ENCODE data around the gene KRTAP5-11.

The KRTAP5-11 gene

GRCh38 chr11:71582309-71582895 lies at the start of gene KRTAP5-11:
Gene KRTAP5-11, minus strand, starts transcription at chr11:71582875. Its CDS starts 38 bp downstream, at chr11:71582837.
- TF ChIP-seq GATA3 (IDR thresholded peaks at IDR 0.05; ENCODE audit: low read depth, low read length) (no peak), GATA2 (IDR thresholded peaks at IDR 0.05; ENCODE audit: low read depth, low read length) (no peak)

GRCh38 chr11:71581826-71582225 lies 849 bp downstream of the KRTAP5-11 start:
- TF ChIP-seq GATA2 (IDR thresholded peaks at IDR 0.05; ENCODE audit: low read depth, low read length) (no peak), GATA3 (IDR thresholded peaks at IDR 0.05; ENCODE audit: low read depth, low read length) (no peak)

GRCh38 chr11:71580057-71581003 lies 2.3 kb downstream of the KRTAP5-11 start:
- TF ChIP-seq GATA3 (IDR thresholded peaks at IDR 0.05; ENCODE audit: low read depth, low read length) (no peak), GATA2 (IDR thresholded peaks at IDR 0.05; ENCODE audit: low read depth, low read length) (no peak)

DNA sequence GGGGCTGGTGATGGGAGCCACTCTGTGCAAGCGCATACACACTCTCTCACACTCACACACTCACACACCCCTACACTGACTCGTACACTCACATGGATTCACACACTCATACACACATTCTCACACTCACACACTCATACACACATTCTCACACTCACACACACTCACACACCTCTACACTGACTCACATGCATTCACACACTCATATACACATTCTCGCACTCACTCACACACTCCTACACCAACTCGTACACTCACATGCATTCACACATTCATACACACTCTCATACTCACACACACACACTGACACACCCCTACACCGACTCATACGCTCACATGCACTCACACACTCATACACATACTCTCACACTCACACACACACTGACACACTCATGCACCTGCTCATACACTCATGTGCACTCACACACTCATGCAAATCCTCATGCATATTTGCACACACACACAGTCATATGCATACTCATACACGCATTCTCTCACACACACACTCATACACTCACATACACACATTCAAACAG lies 5.1 kb downstream of the KRTAP5-11 start:
- TF ChIP-seq GATA2 (IDR thresholded peaks at IDR 0.05; ENCODE audit: low read depth, low read length) (no peak), GATA3 (IDR thresholded peaks at IDR 0.05; ENCODE audit: low read depth, low read length) (no peak)

- TF ChIP-seq GATA2 (IDR thresholded peaks at IDR 0.05; ENCODE audit: low read depth, low read length) = no peak
- TF ChIP-seq GATA3 (IDR thresholded peaks at IDR 0.05; ENCODE audit: low read depth, low read length) = no peak
Measured at GRCh38 chr11:71575723-71576424, 6.8 kb downstream of the KRTAP5-11 start.

DNA sequence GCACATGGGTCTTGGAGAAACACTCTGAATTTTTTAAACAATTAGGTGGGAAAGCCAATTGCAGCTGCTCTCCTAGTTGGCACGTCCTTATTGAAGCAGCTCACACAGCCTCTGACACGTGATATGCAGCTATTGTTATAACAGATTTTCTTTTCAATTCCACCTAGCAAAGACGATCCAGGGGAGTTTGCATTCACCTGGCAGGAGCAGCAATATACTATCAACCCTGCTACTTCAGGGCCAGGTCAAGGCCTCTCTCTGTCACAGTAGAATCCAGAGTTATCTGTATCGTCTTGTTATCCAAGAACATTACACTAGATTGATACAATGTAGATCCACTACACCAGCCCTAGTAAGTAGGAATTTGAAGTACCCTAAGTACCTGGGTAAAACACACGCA lies 8.3 kb downstream of the KRTAP5-11 start:
- no peak for TF ChIP-seq GATA3 (IDR thresholded peaks at IDR 0.05; ENCODE audit: low read depth, low read length)
- no peak for TF ChIP-seq GATA2 (IDR thresholded peaks at IDR 0.05; ENCODE audit: low read depth, low read length)

GRCh38 chr11:71572811-71573210 lies 9.9 kb downstream of the KRTAP5-11 start:
- no peak for TF ChIP-seq GATA3 (IDR thresholded peaks at IDR 0.05; ENCODE audit: low read depth, low read length)
- TF ChIP-seq GATA2 (IDR thresholded peaks at IDR 0.05; ENCODE audit: low read depth, low read length) = no peak

DNA sequence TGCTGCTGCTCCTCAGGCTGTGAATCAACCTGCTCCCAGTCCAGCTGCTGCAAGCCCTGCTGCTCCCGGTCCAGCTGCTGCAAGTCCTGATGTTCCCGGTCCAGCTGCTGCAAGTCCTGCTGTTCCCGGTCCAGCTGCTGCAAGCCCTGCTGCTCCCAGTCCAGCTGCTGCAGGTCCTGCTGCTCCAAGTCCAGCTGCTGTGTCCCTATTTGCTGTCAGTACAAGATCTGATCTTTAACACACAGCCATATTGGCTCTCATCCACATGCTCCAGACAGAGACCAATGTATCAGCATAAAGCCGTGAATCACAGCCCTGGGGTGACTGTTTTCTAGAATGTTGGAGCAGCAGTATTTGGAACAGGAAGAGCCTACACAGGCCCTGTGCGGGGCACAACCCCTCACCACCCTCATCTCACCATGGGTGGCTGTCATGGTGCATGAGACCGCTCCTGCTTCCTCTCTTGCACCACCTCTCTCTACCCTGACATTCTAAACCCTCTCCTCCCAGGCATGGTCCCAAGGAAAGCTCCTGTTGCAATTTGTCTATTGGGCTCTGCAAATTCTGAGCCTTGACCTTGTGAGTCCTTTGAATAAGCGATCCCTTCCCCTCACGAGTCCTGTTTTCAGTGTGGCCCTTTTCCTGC lies 13.8 kb downstream of the KRTAP5-11 start:
- TF ChIP-seq GATA3 (IDR thresholded peaks at IDR 0.05; ENCODE audit: low read depth, low read length) (no peak), GATA2 (IDR thresholded peaks at IDR 0.05; ENCODE audit: low read depth, low read length) (no peak; the same call in 1 of the 2 replicates)

- TF ChIP-seq GATA3 (IDR thresholded peaks at IDR 0.05; ENCODE audit: low read depth, low read length) = no peak
- TF ChIP-seq GATA2 (IDR thresholded peaks at IDR 0.05; ENCODE audit: low read depth, low read length) = no peak
Measured at GRCh38 chr11:71566081-71566620, 16.5 kb downstream of the KRTAP5-11 start.

DNA sequence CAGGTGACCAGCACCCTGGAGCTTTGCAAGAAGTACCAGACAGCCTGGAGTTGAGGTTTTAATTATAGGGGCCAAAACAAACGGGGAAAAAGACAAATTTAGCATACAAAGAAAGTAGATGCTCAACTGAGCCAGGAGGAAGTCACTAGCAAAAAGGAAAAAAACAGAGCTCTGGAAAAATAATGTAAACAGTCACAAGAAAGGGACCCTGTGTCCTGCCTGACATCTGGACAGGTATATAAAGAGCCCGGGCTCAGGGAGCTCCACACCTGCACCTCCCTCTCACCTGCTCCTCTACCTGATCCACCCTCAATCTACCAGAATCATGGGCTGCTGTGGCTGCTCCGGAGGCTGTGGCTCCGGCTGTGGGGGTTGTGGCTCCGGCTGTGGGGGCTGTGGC lies 17.4 kb downstream of the KRTAP5-11 start, which contains the start of gene KRTAP5-10:
Gene KRTAP5-10 (plus strand): TSS at position 301 of the 400 bp plus-strand sequence. CDS start 25 bp downstream, at position 326.
- TF ChIP-seq GATA3 (IDR thresholded peaks at IDR 0.05; ENCODE audit: low read depth, low read length) (no peak), GATA2 (IDR thresholded peaks at IDR 0.05; ENCODE audit: low read depth, low read length) (no peak)

GRCh38 chr11:71564430-71564829 lies 18.2 kb downstream of the KRTAP5-11 start:
- TF ChIP-seq GATA2 (IDR thresholded peaks at IDR 0.05; ENCODE audit: low read depth, low read length) = no peak
- TF ChIP-seq GATA3 (IDR thresholded peaks at IDR 0.05; ENCODE audit: low read depth, low read length) = no peak

DNA sequence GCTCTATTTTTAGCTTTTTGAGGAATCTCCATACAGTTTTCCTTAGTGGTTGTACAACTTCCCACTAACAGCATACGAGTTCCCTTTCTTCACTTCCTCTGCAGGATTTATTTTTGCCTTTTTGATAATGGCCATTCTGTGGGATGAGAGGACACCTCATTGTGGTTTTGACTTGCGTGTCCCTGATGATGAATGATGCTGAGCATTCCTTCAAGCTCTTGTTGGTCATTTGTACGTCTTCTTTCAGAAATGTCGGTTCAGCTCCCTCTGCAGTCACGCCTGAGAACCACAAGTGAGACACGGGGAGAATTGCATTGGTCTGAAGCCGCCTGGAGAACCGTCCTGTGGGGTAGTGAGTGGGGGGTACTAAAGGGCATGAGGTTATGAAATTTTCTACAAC lies 19.3 kb downstream of the KRTAP5-11 start:
- no peak for TF ChIP-seq GATA3 (IDR thresholded peaks at IDR 0.05; ENCODE audit: low read depth, low read length)
- no peak for TF ChIP-seq GATA2 (IDR thresholded peaks at IDR 0.05; ENCODE audit: low read depth, low read length)

DNA sequence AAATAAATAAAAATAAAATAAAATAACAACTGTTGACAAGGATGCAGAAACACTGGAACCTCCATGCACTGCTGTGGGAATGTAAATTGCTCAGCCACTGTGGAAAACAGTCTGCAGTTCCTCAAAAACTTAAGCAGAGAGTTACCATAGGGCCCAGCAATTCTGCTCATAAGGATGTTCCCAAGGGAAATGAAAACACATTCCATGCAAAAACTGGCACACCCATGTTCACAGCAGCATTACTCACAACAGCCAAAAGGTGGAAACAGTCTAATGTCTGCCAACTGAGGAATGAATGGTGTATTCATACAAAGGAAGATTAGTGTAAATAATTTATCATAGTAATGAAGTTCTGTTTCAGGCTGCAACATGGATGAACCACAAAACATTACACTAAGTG lies 20.6 kb downstream of the KRTAP5-11 start:
- TF ChIP-seq GATA3 (IDR thresholded peaks at IDR 0.05; ENCODE audit: low read depth, low read length) (no peak), GATA2 (IDR thresholded peaks at IDR 0.05; ENCODE audit: low read depth, low read length) (no peak)

All from SH-SY5Y (cell line).